Testis (tissue), 2 donors: ENCODE data around the gene GJB2.

Experiments used
- CTCF ChIP-seq, 3 experiments: fragments of 450-650 bp in 2 of 3; fragments of 200-600 bp in 1 of 3; sonication (generic) in 1 of 3; IDR thresholded peaks; one replicate each; pipeline ENCODE4 v1.5.1; 2016 to 2019; ENCODE audit warnings: antibody characterized with exemption in 3 of 3, mild to moderate bottlenecking in 2 of 3, moderate library complexity in 1 of 3
- POLR2A ChIP-seq: fragments of 450-650 bp; IDR thresholded peaks from one replicate; pipeline ENCODE4 v1.6.1; 2017; ENCODE audit warnings: antibody characterized with exemption, mild to moderate bottlenecking, moderate library complexity

- TF ChIP-seq POLR2A (no peak), CTCF (IDR thresholded peaks at IDR 0.05) (no peak)
Measured at GRCh38 chr13:20230913-20231838, 38.4 kb upstream of the GJB2 start.
